GM18907 (cell line): ENCODE results near the gene ZBTB7C.

Experiments used
- ATAC-seq: cut with Tn5 transposase; IDR thresholded peaks from one replicate; pipeline ENCODE4 v1.9.1; 2021; ENCODE audit warnings: mild to moderate bottlenecking, moderate library complexity; ENCODE audit not compliant: unreplicated experiment

Gene ZBTB7C

DNA sequence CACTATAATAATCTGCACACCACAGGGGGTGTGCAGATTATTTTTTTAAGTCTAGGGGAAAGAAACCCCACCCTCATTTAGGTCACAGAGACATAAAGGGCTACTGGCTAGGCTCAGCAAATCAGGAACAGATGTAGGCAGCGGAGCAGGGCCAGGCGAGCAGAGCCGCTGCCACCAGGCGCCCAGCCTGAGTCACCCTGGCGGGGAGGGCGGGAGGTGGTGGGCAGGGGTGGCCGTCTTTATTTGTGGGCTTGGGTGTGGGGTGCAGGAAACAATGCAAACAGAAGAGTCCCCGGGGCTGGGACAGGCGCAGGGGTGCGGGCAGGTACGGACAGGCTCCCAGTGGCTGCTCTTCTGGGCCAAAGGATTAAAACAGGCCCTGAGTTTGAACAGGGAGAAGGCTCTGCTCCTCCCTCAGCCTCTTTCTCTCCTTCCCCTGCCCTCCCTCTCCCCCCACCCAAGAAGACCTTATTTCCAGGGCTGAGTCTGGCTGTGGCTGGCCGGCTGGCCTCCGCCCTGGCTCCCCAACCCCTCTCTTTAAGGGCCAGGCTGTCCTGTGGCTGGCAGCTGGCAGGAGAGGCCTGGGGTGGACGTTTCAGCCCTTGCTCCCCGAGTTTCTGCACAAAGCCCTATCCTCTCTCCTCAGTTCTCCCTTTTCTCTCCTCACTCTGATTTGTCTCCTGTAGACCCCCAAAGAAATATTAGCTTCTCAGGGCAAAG, 335.8 kb downstream of the ZBTB7C start:
- ATAC-seq: no peak

DNA sequence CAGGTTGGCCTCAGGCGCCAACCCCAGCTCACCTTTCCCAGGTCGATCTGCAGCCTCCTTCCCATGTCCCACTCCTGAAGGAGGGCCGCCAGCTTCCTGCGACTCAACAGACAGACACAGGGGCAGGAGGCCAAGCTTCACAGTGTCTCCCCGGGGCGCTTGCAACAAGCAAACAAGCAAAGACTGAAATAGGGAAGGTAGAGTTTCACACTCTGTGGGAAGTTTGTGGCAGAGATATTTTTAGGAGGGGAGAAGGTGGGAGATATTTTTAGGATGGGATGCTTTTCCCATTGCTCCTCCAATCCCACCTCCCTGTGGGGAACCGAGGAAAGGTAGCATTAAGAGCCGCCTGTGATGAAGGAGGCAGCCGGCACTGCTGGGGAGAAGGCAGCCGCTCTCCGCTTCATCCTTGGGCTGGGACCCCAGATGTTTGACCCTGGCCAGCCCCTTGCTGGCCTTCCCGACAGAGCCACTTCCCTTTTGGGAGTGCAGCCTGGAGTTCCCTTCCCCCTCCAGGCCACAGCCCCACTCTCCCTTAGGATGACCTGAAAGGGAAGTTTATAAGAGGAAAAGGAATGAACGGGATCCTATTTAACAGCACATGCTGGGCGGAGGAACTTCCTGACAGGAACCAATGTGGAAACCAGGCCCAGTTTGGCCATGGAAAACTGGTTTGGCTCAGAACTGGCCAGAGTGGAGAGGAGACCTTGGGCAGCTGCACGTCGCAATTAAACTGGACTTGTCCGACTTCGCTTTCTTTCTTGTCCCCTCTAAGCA, 336.6 kb downstream of the ZBTB7C start:
- ATAC-seq: no peak

- ATAC-seq: no peak
Observed at GRCh38 chr18:48068916-48069445, 340.2 kb downstream of the ZBTB7C start.

DNA sequence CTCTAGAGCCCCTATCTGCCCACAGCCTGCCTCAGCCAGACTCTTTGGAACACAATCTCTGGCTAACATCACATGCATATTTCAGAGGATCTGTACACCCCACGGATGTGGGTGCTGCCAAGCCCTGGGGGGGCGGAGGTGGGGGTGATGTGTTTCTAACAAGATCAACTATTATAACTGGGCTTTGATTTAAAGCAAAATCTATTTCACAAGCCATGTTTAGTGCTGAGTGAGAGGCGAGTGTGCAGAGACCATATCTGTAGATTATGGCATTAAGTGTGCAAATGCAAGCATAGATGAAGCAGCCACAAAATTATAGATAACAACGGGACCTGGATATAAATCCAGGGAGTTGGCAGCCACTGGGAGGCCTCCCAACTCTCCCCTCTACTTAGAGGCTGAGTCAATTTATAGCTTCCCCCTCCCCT, 342.9 kb downstream of the ZBTB7C start:
- no peak for ATAC-seq

DNA sequence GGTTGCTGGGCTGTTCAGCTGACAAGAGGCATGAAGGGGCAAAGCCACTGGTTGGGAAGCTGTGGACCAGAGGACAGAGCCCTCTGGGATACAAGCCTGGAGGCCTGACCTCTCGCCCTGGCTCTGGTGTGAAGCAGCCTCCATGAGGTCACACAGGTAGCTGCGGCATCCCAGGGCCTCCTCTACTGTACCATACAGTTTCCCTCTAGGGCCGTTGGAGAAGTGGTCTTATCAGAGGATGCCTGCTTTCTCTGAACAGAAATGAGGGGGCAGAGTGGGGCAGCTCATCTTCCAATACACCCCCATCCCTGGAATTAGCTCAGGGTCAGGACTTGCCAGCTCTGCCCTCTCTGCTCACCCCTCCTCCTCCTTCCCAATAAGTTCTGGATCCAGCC, 343.6 kb downstream of the ZBTB7C start:
- ATAC-seq: no peak

DNA sequence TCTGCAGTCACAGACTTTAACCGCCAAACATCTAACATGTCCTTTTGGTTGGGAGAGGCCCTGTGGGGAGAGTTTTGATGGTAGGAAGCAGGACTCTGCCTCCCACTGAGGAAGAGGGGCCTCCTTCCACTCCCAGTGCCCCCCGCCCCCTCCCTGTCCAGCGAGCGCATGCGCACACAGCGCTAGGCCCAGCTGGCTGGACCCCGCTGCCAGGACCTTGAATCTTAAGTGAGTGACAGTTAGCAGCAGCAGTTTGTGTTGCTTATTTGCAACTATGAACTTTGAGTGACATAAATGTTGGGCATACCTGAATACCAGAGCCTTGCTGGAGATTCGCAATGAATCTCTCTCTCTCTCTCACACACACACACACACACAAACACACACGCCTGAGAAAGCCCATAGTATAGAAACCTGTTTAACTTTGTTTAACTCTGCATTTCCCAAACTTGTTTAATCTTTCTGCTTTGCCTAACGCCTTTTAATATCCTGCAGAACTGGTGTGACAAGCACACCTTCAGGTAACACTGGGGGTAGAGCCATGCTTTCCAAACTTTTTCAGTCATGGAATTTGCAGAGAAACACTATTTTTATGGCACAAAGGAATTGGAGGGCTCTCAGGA, 344.1 kb downstream of the ZBTB7C start:
- ATAC-seq: no peak

DNA sequence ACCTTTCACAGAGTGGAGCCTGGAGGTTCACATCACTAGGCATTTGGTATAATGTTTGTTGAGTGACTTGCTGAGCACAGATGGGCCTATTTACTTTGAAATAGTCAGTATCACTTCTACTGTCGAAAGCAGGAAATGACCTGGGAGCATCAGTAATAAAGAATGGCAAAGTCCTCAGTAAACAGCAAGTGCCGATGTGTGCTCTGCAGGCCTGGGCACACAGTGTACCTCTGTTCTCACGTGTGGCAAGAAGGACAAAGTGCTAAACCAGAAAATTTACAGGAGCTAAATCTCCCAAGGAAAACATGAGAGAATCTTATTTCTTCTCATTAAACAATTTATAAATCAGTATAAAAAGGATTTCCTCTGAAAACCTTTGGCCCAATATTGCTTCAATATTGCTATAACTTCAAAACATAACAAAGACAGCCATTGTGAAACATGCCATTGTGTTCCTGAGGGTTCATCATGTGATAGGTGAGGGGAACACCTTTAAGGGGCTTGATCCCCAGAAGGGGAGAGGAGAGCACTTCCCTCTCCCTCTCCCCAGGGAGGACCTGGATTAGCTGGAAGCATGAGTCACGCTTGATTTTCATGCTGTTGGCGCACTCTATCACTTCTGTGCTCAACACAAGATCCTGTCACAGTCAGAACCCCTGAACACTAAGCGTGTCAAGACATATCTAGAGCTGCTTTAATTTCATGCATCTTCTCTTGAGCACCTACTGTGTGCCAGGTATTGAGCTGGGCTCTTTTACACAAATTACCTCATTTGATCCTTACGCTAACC, 347.2 kb downstream of the ZBTB7C start:
- ATAC-seq: no peak

GRCh38 chr18:48060970-48061369, 348.2 kb downstream of the ZBTB7C start:
- no peak for ATAC-seq

DNA sequence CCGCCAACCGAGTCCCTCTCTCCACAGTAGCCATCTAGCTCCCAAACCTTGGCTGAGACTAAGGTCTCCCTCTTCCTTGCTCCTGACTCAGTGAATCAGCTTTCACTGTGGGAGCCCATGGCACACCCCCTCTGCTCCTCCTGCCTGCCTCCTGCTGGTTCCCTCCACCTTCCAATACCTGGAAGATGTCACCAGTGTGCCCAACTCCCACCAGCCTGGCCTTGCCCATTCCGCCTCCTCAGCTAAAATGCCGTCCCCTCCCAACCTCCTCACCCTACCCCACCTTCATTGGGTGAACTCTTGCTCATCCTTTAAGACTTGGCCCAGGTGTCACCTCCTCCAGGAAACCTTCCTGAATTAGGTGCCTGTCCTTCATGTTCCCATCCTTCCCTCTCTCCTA, 348.8 kb downstream of the ZBTB7C start:
- ATAC-seq: no peak

DNA sequence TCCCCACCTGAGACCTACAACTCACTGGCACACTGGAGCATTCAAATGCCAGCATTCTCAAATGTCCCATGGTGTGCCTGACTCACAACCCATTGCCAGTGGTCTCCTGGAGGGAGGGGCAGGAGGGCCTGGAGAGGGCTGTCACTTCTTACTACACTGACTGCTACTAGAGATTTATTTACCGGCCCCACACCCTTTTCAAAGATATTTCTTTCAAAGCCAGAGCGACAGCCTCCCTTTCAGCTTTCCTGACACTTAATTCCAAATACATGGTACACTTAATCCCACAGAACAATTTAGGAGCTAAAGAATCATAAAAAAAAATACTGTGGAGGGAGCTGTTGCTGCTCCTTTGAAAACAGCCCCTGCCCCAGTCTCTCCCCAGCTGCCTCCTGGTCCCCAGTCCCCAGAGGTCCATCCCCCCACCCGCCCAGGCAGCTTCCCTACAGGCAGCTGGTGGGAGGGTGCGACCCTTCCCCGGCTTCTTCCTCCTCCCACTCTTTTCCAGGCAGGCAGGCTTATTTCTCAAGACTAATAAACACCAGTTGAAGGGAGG, 349.6 kb downstream of the ZBTB7C start:
- ATAC-seq: no peak

GRCh38 chr18:48058486-48058885, 350.7 kb downstream of the ZBTB7C start:
- no peak for ATAC-seq

GRCh38 chr18:48057018-48057417, 352.2 kb downstream of the ZBTB7C start:
- ATAC-seq: no peak

DNA sequence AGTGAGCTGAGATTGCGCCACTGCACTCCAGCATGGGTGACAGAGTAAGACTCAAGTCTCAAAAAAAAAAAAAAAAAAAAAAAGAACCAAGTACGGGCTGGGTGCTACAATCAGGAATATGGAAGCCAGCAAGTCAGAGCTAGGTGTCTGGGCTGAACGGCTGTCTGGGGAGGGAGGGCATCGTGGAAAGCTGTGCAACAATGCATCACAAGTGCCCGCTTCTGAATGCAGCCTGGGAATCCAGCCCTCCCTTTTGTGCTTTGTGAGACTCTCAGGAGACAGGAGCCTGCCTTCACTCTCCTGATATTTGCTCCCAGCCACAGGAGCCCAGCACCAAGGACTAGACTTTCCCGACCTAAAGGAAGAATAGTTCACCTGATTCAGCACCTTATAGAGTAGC, 353.8 kb downstream of the ZBTB7C start:
- no peak for ATAC-seq

GRCh38 chr18:48053881-48054816, 355.0 kb downstream of the ZBTB7C start:
- no peak for ATAC-seq

GRCh38 chr18:48052842-48053241, 356.3 kb downstream of the ZBTB7C start:
- ATAC-seq: no peak

- ATAC-seq: no peak
Observed at GRCh38 chr18:48051945-48052840, 357.0 kb downstream of the ZBTB7C start.

- ATAC-seq: no peak
Observed at GRCh38 chr18:48050176-48050575, 359.0 kb downstream of the ZBTB7C start.

DNA sequence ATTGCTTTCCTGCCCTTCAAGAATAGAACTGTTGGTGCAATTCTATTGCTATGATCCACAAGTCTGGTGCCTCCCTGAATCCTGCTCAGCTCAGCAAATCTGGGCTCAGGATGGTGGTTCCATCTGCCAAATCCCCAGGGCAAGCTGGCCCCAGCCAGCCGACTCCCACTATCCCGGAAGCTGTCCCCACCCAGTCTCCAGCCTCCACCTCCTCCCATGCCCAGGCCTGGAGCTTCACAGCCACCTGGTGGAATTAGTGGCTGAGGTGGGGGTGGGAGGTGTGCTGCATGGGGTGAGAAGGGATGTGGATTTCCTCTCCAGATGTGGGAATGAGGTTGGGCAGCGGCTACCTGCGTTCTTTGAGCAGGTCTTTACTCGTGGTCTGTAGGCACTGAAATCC, 359.4 kb downstream of the ZBTB7C start:
- no peak for ATAC-seq

- no peak for ATAC-seq
Observed at GRCh38 chr18:48048251-48048650, 360.9 kb downstream of the ZBTB7C start.
